ENCODE data around the gene SMARCA2.
A peak's percentile ranks its signal among the peaks of the same experiment; 100 is the strongest.

Gene SMARCA2

GRCh38 chr9:2016408-2017330, 1.5 kb downstream of the SMARCA2 start:
- Histone ChIP-seq H3K4me3 (replicated peaks; ENCODE audit: low read depth, low read length) (peak overlapping the region; percentile 91), H3K36me3 (ENCODE audit: control insufficient read depth, insufficient read depth, low read length) (no peaks in the 10 kb centered on the region; the same call in 1 of the 2 replicates), H3K27me3 (replicated peaks; ENCODE audit: control insufficient read depth, insufficient read depth, low read length) (no peaks in the 10 kb centered on the region)
- TF ChIP-seq, protein P1, sequence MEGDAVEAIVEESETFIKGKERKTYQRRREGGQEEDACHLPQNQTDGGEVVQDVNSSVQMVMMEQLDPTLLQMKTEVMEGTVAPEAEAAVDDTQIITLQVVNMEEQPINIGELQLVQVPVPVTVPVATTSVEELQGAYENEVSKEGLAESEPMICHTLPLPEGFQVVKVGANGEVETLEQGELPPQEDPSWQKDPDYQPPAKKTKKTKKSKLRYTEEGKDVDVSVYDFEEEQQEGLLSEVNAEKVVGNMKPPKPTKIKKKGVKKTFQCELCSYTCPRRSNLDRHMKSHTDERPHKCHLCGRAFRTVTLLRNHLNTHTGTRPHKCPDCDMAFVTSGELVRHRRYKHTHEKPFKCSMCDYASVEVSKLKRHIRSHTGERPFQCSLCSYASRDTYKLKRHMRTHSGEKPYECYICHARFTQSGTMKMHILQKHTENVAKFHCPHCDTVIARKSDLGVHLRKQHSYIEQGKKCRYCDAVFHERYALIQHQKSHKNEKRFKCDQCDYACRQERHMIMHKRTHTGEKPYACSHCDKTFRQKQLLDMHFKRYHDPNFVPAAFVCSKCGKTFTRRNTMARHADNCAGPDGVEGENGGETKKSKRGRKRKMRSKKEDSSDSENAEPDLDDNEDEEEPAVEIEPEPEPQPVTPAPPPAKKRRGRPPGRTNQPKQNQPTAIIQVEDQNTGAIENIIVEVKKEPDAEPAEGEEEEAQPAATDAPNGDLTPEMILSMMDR (IDR thresholded peaks at IDR 0.05; ENCODE audit: insufficient read depth, low read length, poor library complexity, severe bottlenecking): no peak
- peak; percentile 80 for DNase-seq (ENCODE audit: extremely low read depth, insufficient read length)

DNA sequence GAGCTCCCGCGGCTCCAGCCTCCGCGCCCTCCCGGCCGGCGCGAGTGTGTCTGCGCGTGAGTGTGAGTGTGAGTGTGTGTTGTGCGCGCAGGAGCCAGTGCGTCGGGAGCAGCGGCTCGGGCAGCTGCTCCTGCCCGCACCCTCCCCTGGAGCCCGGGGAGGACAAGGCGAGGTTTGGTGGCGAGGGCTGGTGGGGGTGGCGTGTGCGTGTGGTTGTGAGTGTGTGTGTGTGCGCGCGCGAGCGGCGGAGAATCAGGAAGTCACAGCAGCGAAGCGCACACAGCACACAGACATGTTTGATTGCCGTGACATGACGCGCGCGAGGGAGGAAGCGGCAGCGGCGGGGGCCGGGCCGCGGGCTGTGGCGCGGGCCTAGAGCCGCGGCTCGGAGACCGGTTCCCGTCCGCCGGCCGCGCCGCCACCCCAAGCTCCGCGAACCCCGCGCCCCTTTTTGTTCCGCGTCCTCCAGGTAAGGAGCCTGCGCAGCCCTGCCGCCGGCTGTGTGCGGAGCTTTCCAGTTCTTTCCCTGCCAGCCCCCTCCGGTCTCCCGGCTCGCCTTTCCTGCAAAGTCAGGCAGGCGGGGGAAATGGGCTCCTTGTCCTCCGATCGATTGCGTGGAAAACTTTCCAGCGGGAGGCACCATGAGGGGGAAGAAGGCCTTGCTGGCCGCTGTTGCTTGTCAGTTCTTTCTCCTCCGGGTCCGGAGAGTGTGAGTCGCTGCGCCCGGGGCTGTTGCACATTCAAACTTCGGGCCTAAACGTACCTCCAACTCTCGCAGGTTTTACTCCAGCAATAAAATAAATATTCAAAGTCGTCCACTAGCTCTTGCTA, 2.4 kb downstream of the SMARCA2 start:
- DNase-seq (ENCODE audit: extremely low read depth, insufficient read length): peak; percentile 87
- H3K36me3 ChIP-seq (ENCODE audit: control insufficient read depth, insufficient read depth, low read length): no peaks in the 10 kb centered on the region; the same call in 1 of the 2 replicates
- TF ChIP-seq, protein P1 (IDR thresholded peaks at IDR 0.05; ENCODE audit: insufficient read depth, low read length, poor library complexity, severe bottlenecking): no peak
- H3K27me3 ChIP-seq (replicated peaks; ENCODE audit: control insufficient read depth, insufficient read depth, low read length): no peaks in the 10 kb centered on the region
- peak overlapping the region; percentile 91 for H3K4me3 ChIP-seq (replicated peaks; ENCODE audit: low read depth, low read length)

- no peaks in the 10 kb centered on the region for H3K27me3 ChIP-seq (replicated peaks; ENCODE audit: control insufficient read depth, insufficient read depth, low read length)
- TF ChIP-seq, protein P1 (IDR thresholded peaks at IDR 0.05; ENCODE audit: insufficient read depth, low read length, poor library complexity, severe bottlenecking): no peak
- no peak for DNase-seq (ENCODE audit: extremely low read depth, insufficient read length)
- H3K4me3 ChIP-seq (replicated peaks; ENCODE audit: low read depth, low read length): peak overlapping the region; percentile 91
- H3K36me3 ChIP-seq (ENCODE audit: control insufficient read depth, insufficient read depth, low read length): no peaks in the 10 kb centered on the region; the same call in 1 of the 2 replicates
These were observed 3.1 kb downstream of the SMARCA2 start for GRCh38 chr9:2018162-2018643.

GRCh38 chr9:2018764-2019558, 3.8 kb downstream of the SMARCA2 start:
- DNase-seq (ENCODE audit: extremely low read depth, insufficient read length): no peak
- H3K27me3 ChIP-seq (replicated peaks; ENCODE audit: control insufficient read depth, insufficient read depth, low read length): no peaks in the 10 kb centered on the region
- TF ChIP-seq, protein P1 (IDR thresholded peaks at IDR 0.05; ENCODE audit: insufficient read depth, low read length, poor library complexity, severe bottlenecking): no peak
- peak overlapping the region; percentile 91 for H3K4me3 ChIP-seq (replicated peaks; ENCODE audit: low read depth, low read length)
- H3K36me3 ChIP-seq (ENCODE audit: control insufficient read depth, insufficient read depth, low read length): no peaks in the 10 kb centered on the region; the same call in 1 of the 2 replicates

DNA sequence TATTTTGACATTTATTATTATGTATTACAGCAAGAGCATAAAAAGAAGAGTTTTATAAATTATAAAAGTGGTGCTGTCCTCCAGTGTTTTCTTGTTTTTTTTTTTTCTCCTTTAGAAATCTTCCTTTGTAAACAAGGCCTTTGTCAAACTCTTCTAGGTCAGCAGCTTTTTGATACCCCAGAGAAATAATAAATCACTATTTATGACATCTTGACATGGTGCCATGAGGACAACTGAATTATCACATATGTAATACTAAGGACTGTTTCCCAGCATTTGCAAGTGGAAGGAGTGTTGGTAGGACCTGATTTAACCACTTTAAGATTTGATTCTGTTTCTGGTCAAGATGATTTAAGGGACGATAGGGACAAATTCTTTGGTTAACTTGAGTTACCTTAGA, 4.6 kb downstream of the SMARCA2 start:
- TF ChIP-seq, protein P1 (IDR thresholded peaks at IDR 0.05; ENCODE audit: insufficient read depth, low read length, poor library complexity, severe bottlenecking): no peak
- peaks cover 2% of the 10 kb centered on the region for H3K36me3 ChIP-seq (ENCODE audit: control insufficient read depth, insufficient read depth, low read length)
- no peaks in the 10 kb centered on the region for H3K27me3 ChIP-seq (replicated peaks; ENCODE audit: control insufficient read depth, insufficient read depth, low read length)
- no peak for DNase-seq (ENCODE audit: extremely low read depth, insufficient read length)
- H3K4me3 ChIP-seq (replicated peaks; ENCODE audit: low read depth, low read length): peak overlapping the region; percentile 42
